Stimulated activated CD8-positive, alpha-beta memory T cell treated with anti-CD3 and anti-CD28 coated beads, Interleukin-4, amount 100 ng/mL, for 4 hours (primary cell): ENCODE measurements around the gene SCRT2.

Experiments
- DNase-seq, 2 donors: peaks; one replicate each; pipeline ENCODE4 v3.0.0-alpha.2; 2020; ENCODE audit warnings: low read depth in 2 of 2, low spot score in 1 of 2

Gene SCRT2

DNA sequence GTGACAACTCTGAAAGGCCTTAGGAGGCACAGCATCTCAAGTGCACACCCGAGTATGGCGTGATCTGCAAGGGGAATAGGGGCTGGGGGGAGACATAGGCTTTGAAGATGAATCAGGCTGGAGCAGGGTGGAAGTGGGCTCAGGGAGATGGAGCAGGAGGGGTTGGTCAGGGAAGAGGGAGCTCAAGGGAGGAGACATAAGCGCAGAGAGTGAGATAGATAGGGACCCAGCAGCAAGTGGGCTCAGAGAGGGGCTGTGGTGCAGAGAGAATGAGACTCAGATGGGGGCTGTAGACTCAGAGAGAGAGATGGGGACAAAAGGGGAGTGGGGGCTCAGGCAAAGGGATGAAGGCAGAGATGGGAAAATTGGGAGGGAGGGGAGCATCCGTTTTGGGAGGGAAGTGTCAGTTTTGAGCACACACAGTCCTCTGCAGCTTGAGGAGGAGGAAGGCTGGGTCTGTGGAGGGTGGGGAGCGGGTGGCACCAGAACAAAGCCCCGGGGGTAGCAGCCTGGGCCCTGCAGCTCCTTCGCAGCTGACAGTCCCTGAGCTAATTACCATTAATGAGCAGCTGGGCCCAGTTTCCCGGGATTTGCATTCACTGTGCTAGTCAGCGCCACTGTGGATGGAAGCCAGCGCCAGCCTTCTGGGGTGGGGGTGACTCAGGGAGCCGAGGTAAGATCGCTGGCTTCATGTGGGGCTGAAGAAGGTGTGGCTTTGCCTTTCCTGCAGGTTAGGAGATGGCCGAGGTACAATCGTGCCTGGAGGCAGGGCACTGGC lies 41.3 kb downstream of the SCRT2 start:
- no peak for DNase-seq

GRCh38 chr20:631101-631500 lies 44.5 kb downstream of the SCRT2 start:
- no peak for DNase-seq

DNA sequence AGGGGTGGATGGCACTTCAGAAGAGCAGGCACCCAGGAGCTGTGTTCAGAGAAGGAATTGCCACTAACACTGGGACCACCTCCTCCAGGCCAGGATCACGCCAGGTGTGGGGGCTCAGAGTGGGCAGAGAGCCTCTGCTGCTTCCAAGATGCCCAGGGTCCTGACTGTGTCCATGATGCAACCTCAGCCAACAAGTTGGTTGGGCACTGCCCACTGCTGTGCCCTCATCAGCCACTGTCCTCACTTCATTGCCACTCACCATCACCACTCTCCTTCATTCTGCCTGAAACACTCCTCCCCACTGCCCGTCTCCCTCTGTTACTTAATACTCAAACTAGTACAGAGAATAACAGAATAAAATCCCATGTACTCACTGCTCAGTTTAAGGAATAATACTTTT lies 49.0 kb downstream of the SCRT2 start:
- DNase-seq, result no peak

GRCh38 chr20:625360-625932 lies 50.2 kb downstream of the SCRT2 start:
- DNase-seq, result no peak

DNA sequence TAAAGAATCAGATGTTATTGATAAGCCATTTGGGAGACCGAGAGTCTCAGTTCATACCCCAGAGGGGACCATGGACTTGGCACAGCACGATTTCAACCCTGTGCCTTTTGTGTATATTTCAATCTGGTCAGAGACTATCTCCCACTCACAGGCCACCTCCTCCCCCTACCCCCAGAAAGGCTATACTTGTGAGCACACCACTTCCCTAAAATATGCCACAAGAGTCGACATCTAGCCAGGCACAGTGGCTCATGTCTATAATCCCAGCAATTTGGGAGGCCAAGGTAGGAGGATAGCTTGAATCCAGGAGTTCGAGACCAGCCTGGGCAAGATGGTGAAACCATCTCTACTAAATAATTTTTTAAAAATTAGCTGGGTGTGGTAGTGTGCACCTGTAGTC lies 51.9 kb downstream of the SCRT2 start:
- no peak for DNase-seq

GRCh38 chr20:623021-623420 lies 52.6 kb downstream of the SCRT2 start:
- DNase-seq, result no peak

DNA sequence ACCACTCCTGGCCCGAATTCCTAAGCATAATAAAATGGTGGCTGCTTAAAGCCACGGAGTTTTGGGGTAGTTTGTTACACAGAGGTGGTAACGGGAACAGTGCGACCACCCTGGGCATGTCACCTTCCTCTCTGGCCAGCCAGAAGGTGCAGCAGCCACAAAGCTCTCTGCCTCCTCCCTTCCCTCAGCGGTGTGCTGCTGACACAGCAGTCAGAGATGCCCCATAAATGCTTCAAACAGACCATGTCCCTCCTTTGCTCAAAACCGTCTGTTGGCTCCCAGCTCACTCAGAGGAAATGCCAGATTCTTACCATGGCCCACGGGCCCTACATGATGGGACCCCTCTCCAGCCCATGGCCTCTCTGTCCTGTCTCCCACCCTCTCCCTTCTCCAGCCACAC lies 53.4 kb downstream of the SCRT2 start:
- no peak for DNase-seq

DNA sequence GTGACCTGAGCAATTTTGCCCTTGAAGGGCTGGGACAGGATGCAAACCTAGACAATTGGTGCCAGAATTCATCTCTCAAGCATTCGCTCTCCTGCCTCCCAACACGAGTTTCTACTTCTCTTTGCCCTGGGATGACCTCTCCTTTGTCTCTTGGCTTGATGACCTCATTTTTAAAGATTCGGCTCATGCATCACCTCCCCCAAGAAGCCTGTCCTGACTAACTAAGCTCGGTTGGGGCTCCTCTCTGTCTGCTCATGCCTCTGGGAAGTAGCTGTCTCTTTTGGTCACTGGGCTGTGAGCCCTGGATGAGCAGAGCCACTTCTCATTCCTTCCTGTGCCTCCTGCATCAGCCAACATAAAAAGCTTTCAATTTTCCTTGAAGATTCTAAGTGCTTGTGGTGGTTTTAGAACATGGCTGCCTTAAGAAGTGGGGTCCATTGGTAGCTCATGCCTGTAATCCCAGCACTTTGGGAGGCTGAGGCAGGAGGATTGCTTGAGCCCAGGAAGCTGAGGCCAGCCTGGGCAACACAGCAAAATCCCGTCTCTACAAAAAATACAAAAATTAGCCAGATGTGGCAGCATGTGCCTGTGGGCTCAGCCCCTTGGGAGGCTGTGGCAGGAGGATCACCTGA lies 54.4 kb downstream of the SCRT2 start:
- DNase-seq, result no peak

DNA sequence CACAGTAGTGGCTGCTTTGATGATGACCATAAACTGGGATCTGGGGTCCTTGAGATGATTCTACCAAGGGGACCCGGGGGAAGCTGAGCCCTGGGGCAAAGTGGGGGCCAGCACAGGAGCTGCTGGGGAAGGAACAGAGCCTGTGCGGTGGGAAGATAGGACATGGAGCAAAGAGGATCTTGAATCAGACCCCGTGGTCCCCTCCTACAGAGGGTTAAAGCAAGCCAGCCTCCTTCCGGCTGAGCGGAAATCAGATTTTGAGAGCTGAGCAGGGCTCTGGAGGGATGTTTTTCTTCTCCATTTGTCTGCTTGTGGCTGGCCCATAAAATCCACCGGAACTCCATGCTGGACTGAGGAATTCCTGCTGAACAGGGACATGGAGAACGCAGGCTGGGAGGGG lies 55.4 kb downstream of the SCRT2 start:
- DNase-seq, result no peak

DNA sequence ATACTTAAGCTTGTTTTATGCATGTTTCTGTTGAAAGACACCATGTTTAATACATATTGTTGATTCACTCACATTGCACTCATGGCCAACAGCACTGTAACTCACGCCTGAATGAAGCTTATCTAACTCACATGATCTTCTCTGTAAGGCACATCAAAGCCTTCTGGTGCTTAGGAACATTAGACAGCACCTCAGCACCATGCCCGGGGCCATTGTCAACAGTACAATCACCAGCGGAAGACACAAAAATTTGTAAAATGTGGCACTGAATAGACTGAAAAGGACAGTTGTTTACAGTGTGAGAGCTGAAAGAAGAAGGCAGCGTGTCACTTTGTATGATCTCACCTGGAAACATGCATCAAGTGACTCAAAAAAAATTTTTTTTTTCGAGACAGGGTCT lies 56.6 kb downstream of the SCRT2 start:
- DNase-seq, result no peak

- no peak for DNase-seq
Observed at GRCh38 chr20:617934-618690, 57.5 kb downstream of the SCRT2 start.

- DNase-seq, result no peak
Observed at GRCh38 chr20:615514-615913, 60.1 kb downstream of the SCRT2 start.

GRCh38 chr20:611843-612185 lies 63.8 kb downstream of the SCRT2 start:
- no peak for DNase-seq
